ENCODE data around the gene SCUBE3. TPM values are rescaled to one million over a fixed set of nuclear protein-coding genes. Genes with fewer than 3 reads are reported as not detected.
A peak's percentile ranks its signal among the peaks of the same experiment; 100 is the strongest.

The SCUBE3 gene
- total RNA-seq, 1 donor from 2014 or later = 0.02 TPM

- Mint-ChIP-seq H3K36me3 (ENCODE audit: low read depth) (peaks cover 29% of the 10 kb centered on the region), H3K9me3 (no peaks in the 10 kb centered on the region), H3K27ac (no peak overlapping the region), H3K4me1 (peaks cover 10% of the 10 kb centered on the region), H3K27me3 (no peaks in the 10 kb centered on the region), H3K4me3 (no peak overlapping the region)
- no peak for DNase-seq
- intact Hi-C loops (cut with micrococcal nuclease) = no loop called here
Measured at GRCh38 chr6:35293681-35294080, 79.9 kb downstream of the SCUBE3 start.

- H3K27ac Mint-ChIP-seq = peak overlapping the region; percentile 27
- H3K4me3 Mint-ChIP-seq = no peak overlapping the region
- H3K4me1 Mint-ChIP-seq = peaks cover 14% of the 10 kb centered on the region
- intact Hi-C loops (cut with micrococcal nuclease) = no loop called here
- peaks cover 27% of the 10 kb centered on the region for H3K36me3 Mint-ChIP-seq (ENCODE audit: low read depth)
- H3K9me3 Mint-ChIP-seq = no peaks in the 10 kb centered on the region
- peak; percentile 87 for DNase-seq
- H3K27me3 Mint-ChIP-seq = no peaks in the 10 kb centered on the region
Measured at GRCh38 chr6:35294308-35294945, 80.7 kb downstream of the SCUBE3 start.

- no peak for DNase-seq
- intact Hi-C loops (cut with micrococcal nuclease) = no loop called here
- H3K9me3 Mint-ChIP-seq = no peaks in the 10 kb centered on the region
- no peak overlapping the region for H3K4me3 Mint-ChIP-seq
- H3K4me1 Mint-ChIP-seq = peaks cover 19% of the 10 kb centered on the region
- H3K36me3 Mint-ChIP-seq (ENCODE audit: low read depth) = peaks cover 31% of the 10 kb centered on the region
- no peaks in the 10 kb centered on the region for H3K27me3 Mint-ChIP-seq
- H3K27ac Mint-ChIP-seq = no peak overlapping the region
Measured at GRCh38 chr6:35295036-35295435, 81.3 kb downstream of the SCUBE3 start.

- Mint-ChIP-seq H3K36me3 (ENCODE audit: low read depth) (peaks cover 33% of the 10 kb centered on the region), H3K27ac (no peak overlapping the region), H3K27me3 (no peaks in the 10 kb centered on the region), H3K4me3 (no peak overlapping the region), H3K9me3 (no peaks in the 10 kb centered on the region), H3K4me1 (peaks cover 26% of the 10 kb centered on the region)
- DNase-seq = no peak
- intact Hi-C loops (cut with micrococcal nuclease) = no loop called here
Measured at GRCh38 chr6:35295521-35296315, 82.0 kb downstream of the SCUBE3 start.

- intact Hi-C loops (cut with micrococcal nuclease) = loop anchor here (1.0 kb wide), 4 partner anchors 30 to 171 kb away; partner anchors contain the start of genes PPARD and RPL10A
- peaks cover 34% of the 10 kb centered on the region for H3K4me1 Mint-ChIP-seq
- peak overlapping the region; percentile 82 for H3K4me3 Mint-ChIP-seq
- H3K27ac Mint-ChIP-seq = peak overlapping the region; percentile 83
- no peaks in the 10 kb centered on the region for H3K9me3 Mint-ChIP-seq
- H3K27me3 Mint-ChIP-seq = no peaks in the 10 kb centered on the region
- H3K36me3 Mint-ChIP-seq (ENCODE audit: low read depth) = peaks cover 27% of the 10 kb centered on the region
- no peak for DNase-seq
Measured at GRCh38 chr6:35296931-35297600, 83.3 kb downstream of the SCUBE3 start.

- H3K4me3 Mint-ChIP-seq = peak within 1 kb of the TSS; percentile 82
- H3K4me1 Mint-ChIP-seq = peaks cover 40% of the 10 kb centered on the region
- intact Hi-C loops (cut with micrococcal nuclease) = loop anchor here (1.0 to 2.0 kb wide), 5 partner anchors 29 to 170 kb away; partner anchors contain the start of genes PPARD, RPL10A and ZNF76
- peaks cover 29% of the 10 kb centered on the region for H3K36me3 Mint-ChIP-seq (ENCODE audit: low read depth)
- peak; percentile 96 for DNase-seq
- H3K9me3 Mint-ChIP-seq = no peaks in the 10 kb centered on the region
- H3K27me3 Mint-ChIP-seq = no peaks in the 10 kb centered on the region
- peak within 1 kb of the TSS; percentile 83 for H3K27ac Mint-ChIP-seq
Measured at GRCh38 chr6:35297601-35298481, 84.1 kb downstream of the SCUBE3 start, which contains the start of gene DEF6. Gene DEF6, plus strand, starts transcription at chr6:35297818. Its CDS starts 39 bp downstream, at chr6:35297857.

GRCh38 chr6:35298625-35299140 is 84.9 kb downstream of the SCUBE3 start:
- intact Hi-C loops (cut with micrococcal nuclease) = loop anchor here (1.0 to 2.0 kb wide), 2 partner anchors 12 to 40 kb away; partner anchors contain the start of gene ZNF76

GRCh38 chr6:35299674-35300073 is 85.9 kb downstream of the SCUBE3 start:
- H3K36me3 Mint-ChIP-seq (ENCODE audit: low read depth) = peaks cover 39% of the 10 kb centered on the region
- intact Hi-C loops (cut with micrococcal nuclease) = loop anchor here (1.0 to 2.0 kb wide), 2 partner anchors 11 to 41 kb away; partner anchors contain the start of gene ZNF76
- H3K4me1 Mint-ChIP-seq = peaks cover 49% of the 10 kb centered on the region

More at GRCh38 chr6:35298625-35299140, 84.9 kb downstream of the SCUBE3 start:
- H3K27me3 Mint-ChIP-seq = no peaks in the 10 kb centered on the region
- H3K27ac Mint-ChIP-seq = peak overlapping the region; percentile 83
- DNase-seq = peak; percentile 75
- H3K4me3 Mint-ChIP-seq = peak overlapping the region; percentile 82
- peaks cover 46% of the 10 kb centered on the region for H3K4me1 Mint-ChIP-seq
- H3K9me3 Mint-ChIP-seq = no peaks in the 10 kb centered on the region
- peaks cover 36% of the 10 kb centered on the region for H3K36me3 Mint-ChIP-seq (ENCODE audit: low read depth)

GRCh38 chr6:35300848-35301247 is 87.1 kb downstream of the SCUBE3 start:
- Mint-ChIP-seq H3K27ac (peak overlapping the region; percentile 96), H3K36me3 (ENCODE audit: low read depth) (peaks cover 37% of the 10 kb centered on the region), H3K4me3 (peak overlapping the region; percentile 82), H3K4me1 (peaks cover 49% of the 10 kb centered on the region), H3K27me3 (no peaks in the 10 kb centered on the region), H3K9me3 (no peaks in the 10 kb centered on the region)
- intact Hi-C loops (cut with micrococcal nuclease) = no loop called here
- peak; percentile 69 for DNase-seq

More at GRCh38 chr6:35299674-35300073, 85.9 kb downstream of the SCUBE3 start:
- H3K27ac Mint-ChIP-seq = peak overlapping the region; percentile 96
- peak; percentile 79 for DNase-seq
- no peaks in the 10 kb centered on the region for H3K9me3 Mint-ChIP-seq
- H3K27me3 Mint-ChIP-seq = no peaks in the 10 kb centered on the region
- H3K4me3 Mint-ChIP-seq = peak overlapping the region; percentile 82

Other genes starting within 250 kb of the SCUBE3 start
- not detected in 2 replicates for gene TCP11, start 72.6 kb upstream of the SCUBE3 start, total RNA-seq
- 31.0 and 31.4 TPM in 2 replicates for gene ZNF76, start 45.8 kb downstream of the SCUBE3 start, total RNA-seq
- 103 and 113 TPM in 2 replicates for gene DEF6, start 83.9 kb downstream of the SCUBE3 start, total RNA-seq
- 19.0 TPM in 2 replicates for gene PPARD, start 128.6 kb downstream of the SCUBE3 start, total RNA-seq
- 19.6 and 22.1 TPM in 2 replicates for gene FANCE, start 238.4 kb downstream of the SCUBE3 start, total RNA-seq